ENCODE results near the gene SMYD1. TPM values are rescaled to one million over a fixed set of nuclear protein-coding genes. Genes with fewer than 3 reads are reported as not detected.

Gene SMYD1
- total and polyA plus RNA-seq, 2 donors (not counting 1 experiment from before 2014, with no cell fraction given) = not detected

GRCh38 chr2:88121678-88122077, 54.1 kb downstream of the SMYD1 start:
- intact Hi-C loops (cut with micrococcal nuclease) = no loop called here
- Histone ChIP-seq H3K4me3 (ENCODE audit: control extremely low read depth in 1 of 5, extremely low read depth in 1 of 5, insufficient read depth in 1 of 5, low read depth in 2 of 5, low read length in 4 of 5) (no peak overlapping the region), H3K79me2 (ENCODE audit: control insufficient read depth, insufficient read depth, low read length) (no peaks in the 10 kb centered on the region), H4K20me1 (ENCODE audit: control insufficient read depth, insufficient read depth, low read length, poor library complexity, severe bottlenecking) (no peaks in the 10 kb centered on the region), H3K36me3 (replicated peaks in 1 of 2; ENCODE audit: control extremely low read depth in 1 of 2, control insufficient read depth in 1 of 2, extremely low read depth in 1 of 2, insufficient read depth in 2 of 2, low read length in 1 of 2) (no peaks in the 10 kb centered on the region), H3K27me3 (replicated peaks in 1 of 4; ENCODE audit: control extremely low read depth in 1 of 4, control insufficient read depth in 3 of 4, insufficient read depth in 4 of 4, low read length in 3 of 4) (peaks cover 0 to 12% (median 0%) of the 10 kb centered on the region in 4 experiments), H2AFZ (ENCODE audit: insufficient read depth, low read depth, low read length, poor library complexity, severe bottlenecking) (no peak overlapping the region), H3K4me2 (replicated peaks; ENCODE audit: low read depth, low read length, poor library complexity, severe bottlenecking) (no peak overlapping the region), H3K27ac (ENCODE audit: low read length in 2 of 2) (no peak overlapping the region), H3K4me1 (ENCODE audit: control insufficient read depth in 2 of 2, insufficient read depth in 2 of 2, low read length in 2 of 2) (no peaks in the 10 kb centered on the region), H3K9me3 (ENCODE audit: control extremely low read depth in 1 of 3, control insufficient read depth in 2 of 3, insufficient read depth in 1 of 3, low read length in 2 of 3) (no peaks in the 10 kb centered on the region), H3K9ac (ENCODE audit: low read length) (no peak overlapping the region)
- WGBS (ENCODE audit: insufficient coverage) = 96% methylated on average over 2 of the region's 4 CpGs
- no peaks in the 10 kb centered on the region for H3K4me1 Mint-ChIP-seq
- no peak overlapping the region for H3K27ac Mint-ChIP-seq
- POLR2A ChIA-PET = no interaction called here
- peaks cover 36% of the 10 kb centered on the region for H3K27me3 Mint-ChIP-seq
- DNase-seq (no peak), ATAC-seq (ENCODE audit: low read depth) (no peak)
- no peak for TF ChIP-seq EZH2 (IDR thresholded peaks at IDR 0.05; ENCODE audit: borderline replicate concordance, insufficient read depth, low read depth, low read length, poor library complexity, severe bottlenecking)
- TF ChIP-seq, protein P1, sequence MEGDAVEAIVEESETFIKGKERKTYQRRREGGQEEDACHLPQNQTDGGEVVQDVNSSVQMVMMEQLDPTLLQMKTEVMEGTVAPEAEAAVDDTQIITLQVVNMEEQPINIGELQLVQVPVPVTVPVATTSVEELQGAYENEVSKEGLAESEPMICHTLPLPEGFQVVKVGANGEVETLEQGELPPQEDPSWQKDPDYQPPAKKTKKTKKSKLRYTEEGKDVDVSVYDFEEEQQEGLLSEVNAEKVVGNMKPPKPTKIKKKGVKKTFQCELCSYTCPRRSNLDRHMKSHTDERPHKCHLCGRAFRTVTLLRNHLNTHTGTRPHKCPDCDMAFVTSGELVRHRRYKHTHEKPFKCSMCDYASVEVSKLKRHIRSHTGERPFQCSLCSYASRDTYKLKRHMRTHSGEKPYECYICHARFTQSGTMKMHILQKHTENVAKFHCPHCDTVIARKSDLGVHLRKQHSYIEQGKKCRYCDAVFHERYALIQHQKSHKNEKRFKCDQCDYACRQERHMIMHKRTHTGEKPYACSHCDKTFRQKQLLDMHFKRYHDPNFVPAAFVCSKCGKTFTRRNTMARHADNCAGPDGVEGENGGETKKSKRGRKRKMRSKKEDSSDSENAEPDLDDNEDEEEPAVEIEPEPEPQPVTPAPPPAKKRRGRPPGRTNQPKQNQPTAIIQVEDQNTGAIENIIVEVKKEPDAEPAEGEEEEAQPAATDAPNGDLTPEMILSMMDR (IDR thresholded peaks at IDR 0.05) = no peak
- CTCF ChIA-PET = no interaction called here
- H3K4me3 Mint-ChIP-seq = no peak overlapping the region
- H3K9me3 Mint-ChIP-seq (ENCODE audit: insufficient read depth) = no peaks in the 10 kb centered on the region

- Mint-ChIP-seq H3K4me1 (no peaks in the 10 kb centered on the region), H3K27me3 (peaks cover 35% of the 10 kb centered on the region), H3K4me3 (no peak overlapping the region), H3K27ac (no peak overlapping the region), H3K9me3 (ENCODE audit: insufficient read depth) (no peaks in the 10 kb centered on the region)
- Histone ChIP-seq H3K4me1 (ENCODE audit: control insufficient read depth in 2 of 2, insufficient read depth in 2 of 2, low read length in 2 of 2) (no peaks in the 10 kb centered on the region), H3K4me3 (ENCODE audit: control extremely low read depth in 1 of 5, extremely low read depth in 1 of 5, insufficient read depth in 1 of 5, low read depth in 2 of 5, low read length in 4 of 5) (no peak overlapping the region), H3K79me2 (ENCODE audit: control insufficient read depth, insufficient read depth, low read length) (no peaks in the 10 kb centered on the region), H3K27me3 (replicated peaks in 1 of 4; ENCODE audit: control extremely low read depth in 1 of 4, control insufficient read depth in 3 of 4, insufficient read depth in 4 of 4, low read length in 3 of 4) (peaks cover 0 to 8% (median under 1%) of the 10 kb centered on the region in 4 experiments), H2AFZ (ENCODE audit: insufficient read depth, low read depth, low read length, poor library complexity, severe bottlenecking) (no peak overlapping the region), H3K9me3 (ENCODE audit: control extremely low read depth in 1 of 3, control insufficient read depth in 2 of 3, insufficient read depth in 1 of 3, low read length in 2 of 3) (no peaks in the 10 kb centered on the region), H3K27ac (ENCODE audit: low read length in 2 of 2) (no peak overlapping the region), H3K4me2 (replicated peaks; ENCODE audit: low read depth, low read length, poor library complexity, severe bottlenecking) (no peak overlapping the region), H3K36me3 (replicated peaks in 1 of 2; ENCODE audit: control extremely low read depth in 1 of 2, control insufficient read depth in 1 of 2, extremely low read depth in 1 of 2, insufficient read depth in 2 of 2, low read length in 1 of 2) (no peaks in the 10 kb centered on the region), H3K9ac (ENCODE audit: low read length) (no peak overlapping the region), H4K20me1 (ENCODE audit: control insufficient read depth, insufficient read depth, low read length, poor library complexity, severe bottlenecking) (no peaks in the 10 kb centered on the region)
- no peak for DNase-seq
- intact Hi-C loops (cut with micrococcal nuclease) = no loop called here
- ChIA-PET CTCF (no interaction called here), POLR2A (no interaction called here)
- ATAC-seq (ENCODE audit: low read depth) = no peak
- 100% methylated on average over 1 of the region's 8 CpGs for WGBS (ENCODE audit: insufficient coverage)
- TF ChIP-seq EZH2 (IDR thresholded peaks at IDR 0.05; ENCODE audit: borderline replicate concordance, insufficient read depth, low read depth, low read length, poor library complexity, severe bottlenecking) = no peak
- TF ChIP-seq, protein P1 (IDR thresholded peaks at IDR 0.05) = no peak
Measured at GRCh38 chr2:88122141-88122884, 54.7 kb downstream of the SMYD1 start.

Data from B cell (primary cell).